GM12874 (cell line): Measurements from ENCODE around the gene PSMG3.

ENCODE experiments used
- CTCF ChIP-seq: IDR thresholded peaks from 2 replicates; pipeline ENCODE4 v1.5.1; 2011; ENCODE audit warnings: low read depth, mild to moderate bottlenecking, control low read depth, low read length, moderate library complexity; ENCODE audit not compliant: insufficient read depth

Gene PSMG3

GRCh38 chr7:1569833-1570632 lies at the start of gene PSMG3:
Gene PSMG3, minus strand, starts transcription at chr7:1570032. Its CDS starts 693 bp downstream, at chr7:1569339.
- TF ChIP-seq CTCF = peak; percentile 32; the same call in 1 of the 2 replicates

- no peak for TF ChIP-seq CTCF
These were observed 48.6 kb upstream of the PSMG3 start for GRCh38 chr7:1618475-1618874.

- no peak for TF ChIP-seq CTCF
These were observed 48.1 kb upstream of the PSMG3 start for GRCh38 chr7:1617957-1618356.

- TF ChIP-seq CTCF = no peak
These were observed 46.9 kb upstream of the PSMG3 start for GRCh38 chr7:1616741-1617140.

- TF ChIP-seq CTCF = no peak
These were observed 41.9 kb upstream of the PSMG3 start for GRCh38 chr7:1611708-1612241.

GRCh38 chr7:1610678-1611302 lies 41.0 kb upstream of the PSMG3 start:
- TF ChIP-seq CTCF = no peak

GRCh38 chr7:1610013-1610677 lies 40.3 kb upstream of the PSMG3 start:
- TF ChIP-seq CTCF = no peak
